Mammary epithelial cell (primary cell): ENCODE results near the gene PTGER2.

ENCODE experiments used
- CTCF ChIP-seq, 2 donors: IDR thresholded peaks in 1 of 2; conservative IDR thresholded peaks in 1 of 2; 2 replicates each; pipeline ENCODE4 v1.5.1; 2011 to 2012; ENCODE audit warnings: inconsistent platforms in 2 of 2, low read length in 2 of 2, mild to moderate bottlenecking in 2 of 2, control low read depth in 1 of 2, low read depth in 1 of 2; ENCODE audit not compliant: insufficient read depth in 1 of 2; ENCODE audit errors: extremely low read depth in 1 of 2
- EZH2 ChIP-seq: IDR thresholded peaks from 2 replicates; pipeline ENCODE4 v1.6.1; 2012; ENCODE audit warnings: low read length, inconsistent platforms, borderline replicate concordance

DNA sequence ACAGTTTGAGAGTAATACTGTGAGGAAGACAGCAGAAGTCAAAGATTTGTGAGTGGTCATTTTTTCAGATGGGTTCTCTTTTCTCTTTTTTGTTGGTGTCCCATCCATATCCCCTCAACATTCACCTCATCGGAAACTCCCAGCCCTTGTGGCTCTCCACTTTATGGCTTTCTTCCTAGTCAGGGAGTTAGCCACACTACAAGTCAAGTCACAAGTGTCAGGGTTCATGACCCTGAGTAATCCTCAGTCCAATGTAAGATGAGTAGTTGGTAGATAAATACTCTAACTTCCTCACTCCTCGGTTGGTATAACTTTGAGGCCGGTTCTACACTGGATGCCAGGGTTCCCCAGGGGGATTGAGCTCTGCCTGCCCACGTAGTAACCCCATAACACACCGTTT, 41.4 kb downstream of the PTGER2 start:
- TF ChIP-seq CTCF (conservative IDR thresholded peaks at IDR 0.05 in 1 of 2, IDR thresholded peaks at IDR 0.05 in 1 of 2; ENCODE audit: extremely low read depth in 1 of 2, insufficient read depth in 1 of 2, low read depth in 1 of 2, low read length in 2 of 2) (no peak), EZH2 (no peak)
